NCI-H2029 (cell line): ENCODE data around the gene TRABD2B.

ENCODE experiments used
- DNase-seq: peaks from one replicate; lab custom pipeline; 2025; lab: John Stamatoyannopoulos, UW

TRABD2B gene

DNA sequence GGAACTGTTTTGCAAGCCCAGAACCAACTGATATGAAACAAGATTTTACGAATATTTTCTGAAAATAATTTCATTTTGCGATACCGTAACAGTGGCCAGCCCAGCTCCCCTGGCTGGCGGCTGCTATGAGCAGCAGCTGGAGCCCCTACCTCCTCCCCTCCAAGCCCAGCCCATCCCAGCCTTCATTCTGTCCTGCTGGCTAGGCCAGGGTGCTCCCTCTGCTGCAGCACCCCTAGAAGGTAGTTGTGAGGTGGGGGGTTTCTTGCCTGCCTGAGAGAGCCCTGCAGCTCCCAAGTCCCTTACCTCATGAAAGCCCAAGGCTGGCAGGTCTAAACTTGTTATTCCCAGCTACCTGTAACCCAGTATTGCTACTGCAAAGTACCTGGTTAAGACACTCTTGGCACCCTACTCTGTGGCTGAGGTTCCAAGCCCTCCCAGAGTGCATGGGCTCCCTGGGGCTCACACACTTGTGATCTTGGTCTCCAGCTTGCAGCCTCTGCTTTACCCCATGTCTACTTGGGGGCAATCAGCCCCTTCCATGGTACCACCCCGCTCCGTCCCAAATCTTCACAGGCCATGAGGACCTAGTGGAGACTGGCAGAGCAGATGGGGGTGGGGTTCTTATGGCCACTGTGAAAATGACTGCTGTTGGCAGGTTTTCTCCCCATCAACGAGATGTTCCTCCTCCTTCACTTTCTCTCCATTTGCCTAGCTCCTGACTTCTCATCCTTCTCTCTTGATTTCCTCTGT lies 239.8 kb downstream of the TRABD2B start:
- DNase-seq = no peak

DNA sequence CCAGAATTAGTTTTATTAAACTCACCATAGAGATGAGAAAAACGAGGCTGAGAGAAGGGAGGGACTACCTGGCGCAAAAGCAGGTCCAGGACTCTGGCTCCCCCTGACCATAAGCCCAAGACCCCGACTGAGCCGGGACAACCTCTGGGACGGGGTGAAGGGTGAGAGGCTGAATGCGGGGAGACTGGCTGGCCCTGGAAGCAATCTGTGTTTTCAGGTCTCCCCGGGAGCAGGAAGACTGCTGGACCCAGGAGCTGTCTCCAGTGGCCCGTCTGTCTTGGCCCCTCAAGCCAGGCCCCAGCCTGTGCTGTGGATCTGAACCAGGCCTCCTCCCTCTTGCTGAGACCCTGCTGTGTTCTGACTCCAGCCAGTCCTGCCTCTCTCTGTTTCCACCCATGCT lies 240.8 kb downstream of the TRABD2B start:
- DNase-seq = no peak

DNA sequence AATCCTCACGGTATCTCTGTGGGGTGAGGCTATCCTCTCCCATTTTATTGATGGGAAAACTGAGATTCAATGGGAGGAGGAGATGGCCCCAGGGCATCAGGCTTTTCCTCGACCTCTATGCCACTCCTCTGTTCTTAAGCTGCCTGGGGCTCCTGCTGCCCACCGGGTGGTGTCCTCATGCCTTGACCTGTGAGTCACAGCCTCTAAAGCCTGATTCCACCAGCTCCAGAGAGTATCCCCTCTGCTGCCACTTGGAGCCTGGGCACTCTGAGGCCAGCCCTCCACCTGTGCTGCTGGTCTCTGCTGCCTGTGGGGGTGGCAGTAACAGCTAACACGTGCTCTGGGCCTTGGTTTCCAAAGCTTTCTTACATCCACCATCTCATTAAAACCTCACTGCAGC lies 241.2 kb downstream of the TRABD2B start:
- no peak for DNase-seq

DNA sequence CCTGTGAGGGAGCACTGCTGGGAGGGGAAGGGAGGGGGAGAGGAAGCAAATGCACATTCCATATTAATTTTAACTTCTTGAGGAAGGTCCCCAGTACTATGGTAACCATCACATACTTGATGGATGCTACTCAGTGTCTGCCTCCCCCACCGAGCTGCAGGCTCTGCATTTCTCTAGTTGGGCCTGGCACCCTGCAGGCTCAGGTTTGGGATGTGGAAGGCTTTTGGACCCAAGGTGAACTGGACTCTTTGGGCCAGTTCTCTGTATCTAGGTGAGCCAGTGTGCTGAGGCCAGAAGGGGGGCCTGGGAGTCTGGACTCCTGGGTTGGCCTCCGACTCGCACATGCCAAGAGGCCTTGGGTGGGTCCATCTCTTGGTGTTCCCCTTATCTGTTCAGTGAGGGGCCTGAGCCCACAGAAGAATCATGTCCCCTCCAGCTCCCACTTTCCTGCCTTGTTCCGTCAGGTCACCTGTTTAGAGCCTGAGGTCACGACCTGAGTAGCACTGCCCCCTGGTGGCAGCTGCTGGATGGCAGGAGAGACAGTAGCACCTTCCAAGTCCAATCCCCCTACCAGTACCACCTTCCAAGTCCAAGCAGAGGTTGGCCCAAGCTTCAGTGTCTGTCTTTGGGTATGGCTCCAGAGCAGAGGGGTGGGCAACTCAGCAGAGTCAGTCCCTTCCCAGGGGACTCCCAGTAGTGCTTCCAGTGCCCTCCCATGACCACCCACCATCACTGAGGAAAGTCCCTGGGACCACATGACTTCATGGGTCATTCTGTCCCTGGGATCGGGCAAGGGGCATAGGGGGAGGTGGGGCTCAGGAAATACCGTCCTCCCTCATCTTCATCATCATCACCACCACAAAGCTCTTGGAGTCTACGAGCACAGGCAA lies 241.8 kb downstream of the TRABD2B start:
- no peak for DNase-seq

DNA sequence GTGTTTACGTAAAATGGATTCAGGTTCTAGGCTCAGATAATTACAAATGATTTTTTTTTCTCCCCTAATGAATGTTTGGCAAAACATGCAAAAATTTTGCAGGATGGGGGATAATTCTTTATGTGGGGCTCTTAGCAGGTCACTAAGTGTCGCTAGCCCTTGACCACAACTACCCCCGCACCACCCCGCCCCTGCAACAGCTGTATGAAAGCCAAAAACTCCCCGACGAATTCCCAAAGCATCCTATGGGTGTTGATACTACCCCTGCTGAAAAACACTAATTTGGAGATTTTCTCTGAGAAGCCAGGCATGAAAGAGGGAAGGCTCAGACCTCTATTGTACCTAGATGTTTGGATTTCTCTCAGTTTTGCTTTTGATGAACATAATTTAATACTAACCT lies 243.0 kb downstream of the TRABD2B start:
- DNase-seq = no peak

DNA sequence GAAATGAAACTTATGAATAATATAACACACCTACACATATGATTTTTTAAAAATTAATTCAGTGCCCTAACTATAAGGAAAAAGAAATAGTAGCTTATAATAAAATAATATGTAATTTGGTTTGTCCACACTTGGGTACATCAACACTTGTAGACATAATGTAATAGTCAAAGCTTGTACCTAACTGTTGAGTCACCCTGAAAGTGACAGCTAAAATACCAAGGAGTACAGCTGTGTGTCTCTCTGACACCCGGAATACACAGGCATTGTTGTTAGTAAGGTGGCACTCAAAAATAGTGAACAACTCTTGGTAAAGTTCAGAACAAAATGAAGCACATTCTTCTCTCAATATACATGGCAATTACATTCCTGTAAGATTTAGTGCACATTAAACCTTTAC lies 243.4 kb downstream of the TRABD2B start:
- no peak for DNase-seq

DNA sequence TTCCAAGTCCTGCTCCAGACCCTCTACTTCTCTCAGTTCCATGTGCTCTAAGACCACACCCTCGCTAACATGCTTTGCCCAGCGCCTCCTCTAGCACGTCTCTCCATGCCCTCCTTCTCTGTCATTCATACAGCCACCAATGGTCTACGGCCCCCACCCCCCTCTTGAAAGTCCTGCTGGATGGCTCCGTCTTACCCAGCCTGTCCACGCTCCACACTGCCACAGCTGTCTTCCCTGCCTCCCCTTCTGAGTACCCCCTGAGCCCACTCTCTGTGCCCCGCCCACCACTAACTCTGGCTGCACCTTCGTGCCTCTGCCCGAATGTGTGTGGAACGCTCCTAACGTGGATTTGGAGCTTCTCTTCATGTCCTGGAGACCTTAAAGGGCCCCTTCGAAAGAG lies 244.6 kb downstream of the TRABD2B start:
- DNase-seq = no peak

DNA sequence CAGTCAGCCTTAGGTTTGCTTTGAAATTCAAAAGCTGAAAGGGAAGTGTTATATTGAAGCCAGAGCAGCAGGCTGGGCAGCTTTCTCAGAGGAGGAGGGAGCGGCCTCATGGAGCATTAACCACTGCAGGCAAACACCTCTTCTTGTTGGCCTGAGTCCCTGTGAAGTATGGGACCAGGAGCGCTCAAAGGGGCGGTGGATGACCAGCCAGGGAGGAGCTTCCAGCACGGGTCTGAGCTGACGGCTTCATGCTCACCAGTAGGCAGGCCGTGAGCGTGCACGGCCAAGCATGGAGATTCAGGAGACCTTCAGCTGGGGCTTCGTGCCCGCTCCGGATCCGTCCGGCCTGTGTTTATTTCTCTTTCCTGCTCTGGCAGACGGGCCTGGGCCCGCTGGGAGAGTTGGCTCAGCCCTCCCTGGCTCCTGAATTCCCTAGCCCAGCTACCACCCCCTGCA lies 245.2 kb downstream of the TRABD2B start:
- DNase-seq = peak; percentile 64

DNA sequence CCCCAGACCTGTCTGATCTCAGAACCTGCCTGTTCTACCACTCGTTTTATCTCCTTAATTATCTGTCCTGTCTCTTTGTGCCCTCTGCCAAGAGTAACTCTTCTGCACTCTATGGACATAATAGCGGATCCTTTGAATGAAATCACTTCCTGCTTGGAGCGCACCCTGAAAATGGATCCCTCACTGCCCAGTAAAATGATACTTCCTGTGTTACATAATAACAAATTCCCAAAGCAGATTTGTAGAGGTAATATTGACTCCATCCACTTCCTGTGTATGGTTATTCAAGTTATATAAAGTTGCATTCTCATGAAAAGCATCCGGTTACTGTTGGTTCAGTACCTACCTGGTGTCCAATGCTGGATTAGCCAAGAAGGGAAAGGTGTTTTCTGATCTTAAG lies 246.0 kb downstream of the TRABD2B start:
- peak; percentile 95 for DNase-seq

DNA sequence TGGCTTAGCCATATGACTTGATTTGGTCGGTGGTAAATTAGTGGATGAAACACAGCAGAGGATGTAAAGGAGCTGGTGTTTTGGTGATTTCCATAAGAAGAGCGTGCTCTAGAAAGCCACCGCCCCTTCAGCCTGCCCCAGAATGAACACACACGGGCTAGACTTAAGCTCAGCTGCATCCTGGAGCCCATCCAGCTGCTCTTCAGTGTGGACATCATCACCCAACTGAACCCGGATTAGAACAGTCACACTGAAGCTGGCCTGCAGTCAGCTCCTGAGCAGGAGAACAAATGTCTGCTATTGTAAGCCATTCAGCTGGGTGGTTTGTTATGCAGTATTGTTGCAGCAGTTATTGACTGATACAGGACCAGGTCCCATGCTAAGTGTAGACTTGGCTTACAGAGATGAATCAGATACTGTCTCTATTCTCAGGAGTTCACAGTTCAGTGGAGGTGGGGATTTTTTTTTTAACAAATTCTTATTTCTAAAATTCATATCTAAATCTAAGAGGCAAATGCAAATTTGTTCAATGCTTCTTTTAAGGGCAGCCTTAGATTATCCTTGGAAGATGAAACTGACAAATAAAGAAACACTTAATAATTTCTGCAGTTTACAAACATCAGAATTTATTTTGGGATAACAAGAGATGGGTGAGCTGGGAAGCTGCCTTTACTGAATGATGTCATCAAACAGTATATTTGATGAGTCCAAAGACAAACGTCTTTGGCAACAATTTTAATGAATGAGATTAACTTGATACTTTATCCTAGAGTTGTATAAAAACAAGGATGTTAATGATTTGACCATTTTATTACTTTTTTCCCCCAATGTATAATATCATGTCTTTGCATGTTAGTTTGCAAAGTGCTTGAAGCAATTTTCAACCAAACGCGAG lies 251.2 kb downstream of the TRABD2B start:
- peak; percentile 25 for DNase-seq

DNA sequence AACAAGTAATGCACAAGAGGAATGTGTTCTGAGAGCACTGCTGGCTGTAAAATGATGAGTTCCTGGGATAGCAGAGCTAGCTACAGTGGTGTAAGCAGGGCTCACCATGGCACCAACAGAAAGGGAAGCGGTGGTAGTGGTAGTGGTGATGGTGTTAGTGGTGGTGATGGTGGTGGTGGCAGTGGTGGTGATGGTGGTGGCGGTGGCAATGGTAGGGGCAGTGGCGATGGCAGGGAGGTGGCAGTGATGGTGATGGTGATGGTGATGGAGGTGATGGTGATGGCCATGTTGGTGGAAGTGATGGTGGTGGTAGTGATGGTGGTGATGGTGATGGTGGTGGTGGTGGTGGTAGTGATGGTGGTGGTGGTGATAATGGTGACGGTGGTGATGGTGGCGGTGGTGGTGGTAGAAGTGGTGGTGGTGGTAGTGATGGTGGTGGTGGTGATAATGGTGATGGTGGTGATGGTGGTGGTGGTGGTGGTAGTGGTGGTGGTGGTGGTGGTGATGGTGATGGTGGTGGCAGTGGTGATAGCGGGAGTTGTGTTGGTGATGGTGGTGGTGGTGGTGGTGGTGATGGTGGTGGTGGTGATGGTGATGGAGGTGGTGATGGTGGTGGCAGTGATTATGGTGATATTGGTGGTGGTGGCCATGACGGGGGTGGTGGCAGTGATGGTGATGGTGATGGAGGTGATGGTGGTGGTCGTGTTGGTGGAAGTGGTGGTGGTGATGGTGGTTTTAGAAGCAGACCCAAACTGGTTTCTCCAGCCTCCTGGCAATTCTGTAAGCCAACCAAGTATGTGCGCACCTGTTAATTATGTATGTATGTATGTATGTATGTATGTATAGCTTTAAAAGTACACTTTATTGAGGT lies 254.1 kb downstream of the TRABD2B start:
- DNase-seq = no peak

DNA sequence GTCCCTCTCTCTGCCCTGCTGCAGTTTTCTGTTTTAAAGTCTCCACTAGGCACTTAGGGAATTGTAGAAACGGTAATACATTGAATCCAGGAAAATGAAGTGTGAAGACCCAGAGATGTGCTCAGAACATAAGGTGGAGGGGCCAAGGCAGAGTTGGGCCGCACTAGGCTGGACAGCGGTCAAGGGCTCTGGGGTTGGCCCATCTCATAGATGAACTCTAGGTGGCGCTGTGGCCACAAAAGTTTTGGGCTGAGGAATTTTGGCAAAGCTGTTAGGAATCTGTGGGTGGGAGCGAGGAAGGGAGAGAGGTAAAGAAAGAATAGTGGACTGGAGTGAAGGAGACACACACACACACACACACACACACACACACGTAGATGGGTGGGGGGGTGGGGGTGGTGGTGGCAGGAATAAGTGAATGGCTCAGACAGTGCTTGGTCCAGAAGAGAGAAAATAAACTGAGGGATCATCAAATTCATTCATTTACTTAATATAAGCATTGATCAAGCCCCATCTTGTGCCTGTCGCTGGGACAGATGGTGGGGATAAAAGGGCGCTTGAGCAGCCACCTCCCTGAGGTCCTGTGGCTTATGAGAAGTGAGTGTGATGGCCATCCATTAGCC lies 258.5 kb downstream of the TRABD2B start:
- DNase-seq = peak; percentile 52

DNA sequence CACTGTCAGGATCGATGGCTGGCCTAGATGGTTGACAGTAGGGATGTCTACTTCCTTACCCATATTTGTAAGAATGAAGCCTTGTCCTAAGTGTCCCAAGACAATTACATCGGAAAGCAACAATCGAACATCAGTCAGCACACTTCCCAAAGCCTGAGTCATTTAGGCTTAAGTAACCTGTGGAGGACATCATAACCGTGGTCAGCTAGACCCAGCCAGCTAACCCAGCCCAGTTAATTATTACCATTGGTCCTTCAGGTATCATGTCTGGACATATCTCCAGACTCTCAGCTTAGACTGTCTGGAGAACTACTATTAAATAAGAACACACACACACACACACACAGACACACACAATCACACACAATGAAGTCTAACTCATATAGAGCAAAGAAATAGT lies 264.7 kb downstream of the TRABD2B start:
- DNase-seq = no peak

DNA sequence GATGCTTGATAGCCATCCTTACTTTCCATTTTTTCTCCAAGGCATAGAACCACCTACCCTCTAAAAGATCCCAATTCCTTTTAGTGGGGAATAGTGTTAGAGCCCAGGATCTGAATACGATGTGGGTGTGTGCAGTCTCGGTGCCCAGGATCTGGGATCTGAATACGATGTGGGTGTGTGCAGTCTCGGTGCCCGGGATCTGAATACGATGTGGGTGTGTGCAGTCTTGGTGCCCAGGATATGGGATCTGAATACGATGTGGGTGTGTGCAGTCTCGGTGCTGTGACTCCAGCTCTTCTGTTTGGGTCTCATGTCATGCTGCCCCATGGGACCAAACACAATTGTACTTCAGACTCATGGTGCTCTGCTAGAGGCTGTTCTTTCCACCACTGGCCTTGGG lies 265.5 kb downstream of the TRABD2B start:
- DNase-seq = no peak

DNA sequence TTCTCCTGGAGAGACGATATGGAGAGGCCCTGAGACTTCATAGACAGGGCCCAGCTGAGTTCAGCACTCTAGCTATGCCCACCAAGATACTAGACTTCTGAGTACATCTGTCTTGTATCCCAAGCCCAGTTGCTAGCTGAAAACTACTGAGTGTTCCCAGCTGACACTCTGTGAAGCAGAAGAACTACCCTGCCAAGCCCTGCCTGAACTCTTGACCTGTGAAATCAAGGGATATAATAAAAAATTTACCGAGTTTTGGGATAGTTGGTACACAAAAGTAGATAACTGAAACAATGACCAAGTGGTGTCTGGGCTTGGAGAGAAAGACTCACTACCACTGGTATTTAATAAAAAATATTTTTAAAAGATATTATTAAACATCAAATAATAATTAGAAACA lies 267.5 kb downstream of the TRABD2B start:
- no peak for DNase-seq

DNA sequence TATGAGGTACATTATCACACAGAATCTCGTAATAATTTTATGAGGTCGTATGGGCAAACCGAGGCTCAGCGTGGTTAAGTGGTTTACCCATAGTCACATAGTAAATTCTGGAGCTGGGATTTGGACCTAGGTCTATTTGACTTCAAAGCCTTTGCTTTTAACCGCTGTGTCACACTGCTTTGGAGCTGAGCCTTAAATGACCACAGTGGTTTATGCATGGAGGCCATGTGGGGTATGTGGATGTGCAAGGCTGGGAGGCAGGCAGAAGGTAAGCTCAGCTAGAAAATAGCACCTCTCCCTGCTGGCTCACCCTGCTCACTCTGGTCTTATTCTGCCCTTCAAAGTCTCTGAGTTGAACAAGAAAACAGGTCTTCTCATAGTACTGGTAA lies 269.5 kb downstream of the TRABD2B start:
- no peak for DNase-seq

DNA sequence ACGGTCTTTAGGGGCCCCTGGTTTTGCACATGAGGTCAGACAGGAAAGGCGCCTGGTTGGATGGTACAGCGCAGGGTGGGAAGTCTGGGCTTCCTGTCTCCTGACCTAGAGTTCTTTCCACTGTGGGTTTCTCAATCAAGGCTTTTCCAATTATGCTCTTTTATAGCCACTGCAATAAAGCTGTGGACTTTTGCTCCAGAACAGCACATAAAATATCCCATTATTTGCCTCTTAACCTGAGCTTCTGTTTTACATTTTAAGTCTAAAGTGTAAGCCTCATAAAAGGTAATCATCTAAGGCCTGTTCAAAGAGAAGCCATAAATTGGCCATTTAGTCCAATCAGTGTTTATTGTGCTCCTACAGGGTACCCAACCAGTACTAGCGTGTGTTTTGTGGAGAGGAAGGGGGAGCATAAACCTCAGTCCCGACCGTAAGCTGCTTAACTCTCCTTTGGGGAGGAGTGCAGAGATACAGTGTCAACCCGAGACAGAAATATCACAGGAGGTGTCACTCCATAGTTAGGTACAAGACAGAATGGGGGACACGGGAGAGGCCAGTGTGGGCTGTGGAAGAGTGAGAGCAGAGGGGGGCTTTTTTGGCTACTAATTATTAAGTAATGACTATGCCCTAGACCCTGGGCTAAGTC lies 270.0 kb downstream of the TRABD2B start:
- DNase-seq = no peak

DNA sequence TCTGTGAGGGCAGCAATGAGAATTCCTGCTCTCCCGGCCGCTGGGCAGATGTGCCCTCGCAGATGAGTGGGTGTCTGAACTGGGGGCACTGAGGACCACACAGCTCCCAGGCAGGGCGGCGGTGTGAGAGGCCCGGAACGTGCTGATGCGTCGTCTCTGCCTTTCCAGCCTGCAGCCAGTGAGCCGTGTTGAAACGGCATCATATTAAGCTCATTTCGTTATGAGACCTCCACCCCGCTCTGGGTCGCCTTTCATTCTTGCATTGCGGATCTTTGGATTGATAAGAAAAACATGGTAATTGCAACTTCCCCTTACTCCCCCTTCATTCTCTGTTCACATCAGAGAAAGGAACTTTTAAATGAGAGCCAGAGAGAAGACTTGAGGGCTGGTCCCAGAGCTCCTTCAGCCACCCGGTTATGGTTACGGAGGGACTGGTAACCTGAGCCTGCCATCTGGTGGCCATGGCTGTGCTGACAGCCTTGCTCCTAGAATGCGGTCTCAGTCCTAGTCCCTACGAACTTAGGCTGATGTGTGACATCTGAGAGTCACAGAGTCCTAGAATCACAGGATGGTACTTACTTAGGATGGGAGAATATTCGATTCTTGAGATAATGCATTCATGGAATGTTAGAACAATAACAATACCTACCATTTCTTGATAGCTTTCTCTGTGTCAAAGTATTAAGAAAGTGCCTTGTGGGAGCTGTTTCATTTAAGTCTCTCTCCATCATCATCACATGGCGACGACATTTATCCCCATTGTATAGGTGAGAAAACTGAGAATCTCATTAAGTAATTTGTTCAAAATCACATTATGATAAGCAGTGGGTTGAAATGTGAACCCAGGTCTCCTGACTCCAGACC lies 271.0 kb downstream of the TRABD2B start:
- peak; percentile 87 for DNase-seq

DNA sequence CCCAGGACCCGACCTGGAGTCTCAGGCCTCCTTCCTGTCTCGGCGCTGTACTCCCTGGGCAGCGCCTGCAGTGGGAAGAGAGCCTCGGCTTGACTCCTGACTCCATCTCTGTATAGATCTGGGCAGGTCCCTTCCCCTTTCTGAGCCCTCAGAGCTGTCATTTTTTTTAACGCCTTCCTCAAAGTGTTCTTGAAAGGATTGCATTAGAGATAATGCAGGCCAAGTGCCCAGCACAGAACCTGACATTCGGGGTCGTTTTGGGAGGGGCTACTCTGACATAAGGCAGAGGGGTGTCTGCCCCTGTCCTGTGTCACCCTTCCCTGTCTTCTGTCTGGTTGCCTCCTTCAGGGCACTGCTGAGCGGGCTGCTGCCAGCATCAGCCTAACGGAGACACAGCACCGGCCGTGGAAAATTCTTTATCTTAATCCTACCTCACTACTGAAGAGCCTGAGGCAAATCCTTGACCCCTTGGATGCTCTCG lies 271.6 kb downstream of the TRABD2B start:
- no peak for DNase-seq
